GM19324 (cell line): ENCODE measurements around the gene PAK4.

Experiments used
- ATAC-seq: cut with Tn5 transposase; IDR thresholded peaks from one replicate; pipeline ENCODE4 v1.9.1; 2021; ENCODE audit warnings: mild to moderate bottlenecking, moderate library complexity; ENCODE audit not compliant: unreplicated experiment, low FRiP score

Gene PAK4

DNA sequence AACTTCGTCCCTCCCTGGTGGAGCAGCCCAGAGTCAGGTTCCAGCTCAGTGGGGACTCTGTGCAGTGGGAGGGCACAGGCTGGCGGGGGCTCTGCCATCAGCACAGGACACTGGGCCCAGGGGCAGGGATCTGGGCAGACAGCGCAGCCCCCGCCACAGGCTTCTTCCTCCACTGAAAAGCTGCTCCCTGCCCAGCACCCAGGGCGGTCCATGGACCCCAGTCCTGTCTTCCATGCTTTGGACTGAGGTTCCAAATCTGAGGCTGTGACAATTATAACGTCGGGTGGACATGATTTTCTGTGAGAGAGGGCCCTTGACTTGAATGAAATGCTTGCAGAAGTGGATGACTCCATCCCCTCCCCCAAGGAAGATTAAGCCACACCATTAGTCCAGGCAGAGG lies 50.0 kb downstream of the PAK4 start:
- no peak for ATAC-seq

DNA sequence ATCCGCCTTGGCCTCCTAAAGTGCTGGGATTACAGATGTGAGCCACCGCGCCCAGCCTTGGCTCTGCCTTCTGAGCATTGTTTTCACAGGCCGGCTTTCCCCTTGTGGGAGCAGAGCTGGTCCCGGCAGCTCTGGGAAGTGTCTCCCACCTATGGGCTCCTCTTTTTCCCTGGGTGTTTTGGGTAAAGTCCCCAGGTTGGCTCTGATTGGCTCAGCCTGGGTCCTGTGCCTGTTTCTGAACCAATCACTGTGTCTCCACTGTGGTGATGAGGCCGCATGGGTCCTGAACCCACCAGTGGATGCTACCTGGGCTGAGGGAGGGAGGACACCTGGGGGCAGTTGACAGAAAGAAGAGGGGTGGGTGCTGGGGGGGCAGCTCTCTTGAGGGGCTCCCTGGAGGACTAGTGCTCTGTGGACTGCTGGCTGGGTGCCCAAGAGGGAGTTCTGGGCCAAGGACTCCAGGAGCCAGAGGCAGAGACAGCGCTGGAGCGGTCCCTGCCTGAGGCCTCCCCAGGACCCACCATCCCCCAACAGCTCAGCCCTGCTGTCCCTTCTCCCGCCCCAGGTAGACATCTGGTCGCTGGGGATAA lies 51.6 kb downstream of the PAK4 start:
- ATAC-seq = no peak

DNA sequence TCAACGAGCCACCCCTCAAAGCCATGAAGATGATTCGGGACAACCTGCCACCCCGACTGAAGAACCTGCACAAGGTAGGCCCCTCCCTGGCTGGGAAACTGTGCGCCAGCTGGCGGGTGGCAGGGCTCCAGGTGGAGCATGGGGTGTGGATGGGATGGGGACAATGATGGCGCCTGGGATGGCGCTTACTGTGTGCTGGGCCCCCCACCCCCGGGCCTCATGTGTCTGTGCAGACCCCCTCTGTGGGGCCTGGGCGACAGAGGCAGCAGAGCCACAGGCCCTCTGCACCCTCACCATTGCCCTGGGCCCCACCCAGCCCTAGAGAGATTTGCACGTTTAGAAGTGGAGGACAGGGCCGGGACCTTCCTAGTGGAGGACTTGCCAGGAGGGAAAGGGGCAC lies 52.1 kb downstream of the PAK4 start:
- no peak for ATAC-seq

DNA sequence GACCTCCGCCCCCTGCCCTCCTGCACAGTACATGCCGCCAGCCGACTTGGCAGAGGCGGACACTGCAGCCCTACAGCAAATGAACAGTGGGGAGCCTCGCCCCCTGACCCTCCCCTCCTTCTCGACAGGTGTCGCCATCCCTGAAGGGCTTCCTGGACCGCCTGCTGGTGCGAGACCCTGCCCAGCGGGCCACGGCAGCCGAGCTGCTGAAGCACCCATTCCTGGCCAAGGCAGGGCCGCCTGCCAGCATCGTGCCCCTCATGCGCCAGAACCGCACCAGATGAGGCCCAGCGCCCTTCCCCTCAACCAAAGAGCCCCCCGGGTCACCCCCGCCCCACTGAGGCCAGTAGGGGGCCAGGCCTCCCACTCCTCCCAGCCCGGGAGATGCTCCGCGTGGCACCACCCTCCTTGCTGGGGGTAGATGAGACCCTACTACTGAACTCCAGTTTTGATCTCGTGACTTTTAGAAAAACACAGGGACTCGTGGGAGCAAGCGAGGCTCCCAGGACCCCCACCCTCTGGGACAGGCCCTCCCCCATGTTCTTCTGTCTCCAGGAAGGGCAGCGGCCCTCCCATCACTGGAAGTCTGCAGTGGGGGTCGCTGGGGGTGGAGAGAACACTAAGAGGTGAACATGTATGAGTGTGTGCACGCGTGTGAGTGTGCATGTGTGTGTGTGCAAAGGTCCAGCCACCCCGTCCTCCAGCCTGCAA lies 52.9 kb downstream of the PAK4 start:
- ATAC-seq = no peak

DNA sequence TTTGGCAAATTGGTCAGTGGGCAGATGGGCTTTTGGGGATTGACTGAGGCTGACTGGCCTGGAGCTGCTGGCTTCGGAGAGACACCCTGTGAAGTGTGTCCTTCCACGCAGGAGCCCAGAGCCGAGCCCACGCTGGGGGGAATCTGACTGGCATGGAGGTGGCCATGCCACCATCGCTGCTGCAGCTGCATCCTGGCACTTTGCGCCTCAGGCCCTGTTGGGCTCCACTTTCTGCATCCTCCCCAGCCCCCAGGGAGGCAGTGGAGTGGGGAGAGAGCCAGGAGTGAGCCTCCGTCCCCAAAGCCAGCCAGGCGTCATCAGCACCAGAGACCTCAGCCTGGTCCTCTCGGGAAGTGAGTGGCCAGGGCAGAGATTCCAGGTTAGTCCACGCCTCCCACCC lies 54.2 kb downstream of the PAK4 start:
- ATAC-seq = no peak

DNA sequence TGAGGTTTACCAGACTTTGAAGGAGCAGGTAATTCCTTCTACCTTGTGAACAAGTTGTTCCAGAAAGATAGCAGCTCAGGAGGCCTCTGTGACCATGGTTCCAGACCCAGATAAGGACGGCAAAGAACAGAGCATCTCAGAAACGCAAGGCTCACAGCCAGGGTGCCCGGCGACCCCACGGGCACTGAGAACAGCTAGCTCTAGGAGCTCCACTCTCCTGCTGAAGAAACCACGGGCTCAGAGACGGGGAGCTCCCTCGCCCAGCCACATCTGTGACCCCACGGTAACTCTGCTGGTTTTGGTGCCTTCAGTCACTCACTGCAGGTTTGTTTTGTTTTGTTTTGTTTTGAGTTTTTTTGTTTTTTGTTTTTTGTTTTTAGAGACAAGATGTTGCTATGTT lies 55.2 kb downstream of the PAK4 start:
- ATAC-seq = no peak

DNA sequence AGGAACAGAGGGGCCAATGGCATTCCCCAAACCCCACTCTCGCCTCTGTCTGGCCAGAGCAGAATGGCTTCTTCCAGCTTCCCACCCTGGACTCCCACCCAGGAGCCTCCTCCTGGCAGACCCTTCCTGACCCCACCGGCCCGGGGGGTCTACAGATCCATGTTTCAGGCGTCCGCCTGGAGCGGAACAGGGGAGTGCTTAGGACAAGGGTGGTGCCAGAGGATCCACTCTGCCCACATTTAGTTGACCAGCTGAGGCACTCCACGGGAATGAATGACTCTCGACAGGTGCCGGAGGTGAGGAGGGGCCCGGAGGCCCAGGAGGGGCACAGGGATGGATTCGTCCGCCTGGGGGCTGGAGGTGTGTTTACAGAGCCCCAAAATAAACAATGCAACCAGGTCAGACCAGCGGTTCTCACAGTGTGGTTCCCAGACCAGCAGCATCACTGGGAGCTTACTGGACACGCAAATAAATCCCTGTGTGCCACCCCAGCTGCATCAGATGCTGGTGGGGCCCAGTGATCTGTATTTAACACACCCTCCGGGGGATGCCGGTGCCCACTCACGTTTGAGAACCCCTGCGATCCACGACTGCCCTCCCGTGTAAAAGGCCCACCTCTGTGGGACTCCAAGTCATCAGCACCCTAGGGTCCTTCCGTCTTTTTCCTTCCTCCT lies 56.1 kb downstream of the PAK4 start:
- no peak for ATAC-seq

DNA sequence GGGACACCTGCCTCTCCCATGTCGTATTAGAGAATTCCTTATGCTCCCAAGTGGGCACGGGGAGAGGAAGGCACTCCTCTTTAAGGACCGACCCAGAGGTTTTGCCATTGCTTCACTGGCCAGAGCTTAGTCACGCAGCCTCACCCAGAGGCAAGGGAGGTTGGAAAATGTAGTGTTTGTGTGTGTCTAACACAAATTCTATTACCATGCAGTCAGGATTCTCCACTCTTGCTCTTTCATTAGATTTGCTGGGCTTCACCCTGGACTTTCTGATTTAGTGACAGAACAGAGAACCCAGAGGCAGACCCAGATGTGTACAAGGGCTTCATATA lies 56.6 kb downstream of the PAK4 start:
- ATAC-seq = no peak

DNA sequence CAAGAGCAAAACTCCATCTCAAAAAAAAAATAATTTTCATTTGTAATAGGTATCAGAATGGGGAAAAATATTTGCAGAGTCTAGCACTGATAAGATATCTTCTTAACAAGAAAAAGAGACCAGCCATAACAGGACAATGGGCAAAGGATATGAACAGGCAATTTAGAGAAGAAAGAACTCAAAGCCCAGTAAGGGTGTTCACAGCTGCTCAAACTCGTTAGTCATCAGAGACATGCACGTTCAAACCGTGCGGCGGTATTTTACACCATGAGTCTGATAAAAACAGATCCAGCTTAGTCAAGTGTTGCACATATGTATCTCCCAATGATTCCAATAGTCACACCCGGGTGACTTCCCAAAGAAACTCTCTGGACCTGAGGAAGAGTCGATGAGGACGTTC lies 57.5 kb downstream of the PAK4 start:
- no peak for ATAC-seq

DNA sequence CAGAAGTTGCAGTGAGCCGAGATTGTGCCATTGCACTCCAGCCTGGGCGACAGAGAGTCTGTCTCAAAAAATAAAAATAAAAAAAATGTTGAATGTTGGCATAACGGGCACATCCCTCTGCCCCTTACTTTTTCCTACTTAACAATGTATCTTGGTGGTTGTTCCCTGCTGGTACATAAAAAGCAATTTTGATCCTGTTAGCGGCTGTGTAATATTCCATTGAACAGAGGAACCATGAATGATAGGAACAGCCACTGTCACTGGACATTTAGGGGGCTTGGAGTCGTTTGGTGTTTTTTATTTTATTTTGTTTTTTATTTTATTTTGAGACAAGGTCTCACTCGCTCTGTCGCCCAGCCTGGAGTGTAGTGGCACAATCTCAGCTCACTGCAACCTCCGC lies 60.8 kb downstream of the PAK4 start:
- no peak for ATAC-seq

DNA sequence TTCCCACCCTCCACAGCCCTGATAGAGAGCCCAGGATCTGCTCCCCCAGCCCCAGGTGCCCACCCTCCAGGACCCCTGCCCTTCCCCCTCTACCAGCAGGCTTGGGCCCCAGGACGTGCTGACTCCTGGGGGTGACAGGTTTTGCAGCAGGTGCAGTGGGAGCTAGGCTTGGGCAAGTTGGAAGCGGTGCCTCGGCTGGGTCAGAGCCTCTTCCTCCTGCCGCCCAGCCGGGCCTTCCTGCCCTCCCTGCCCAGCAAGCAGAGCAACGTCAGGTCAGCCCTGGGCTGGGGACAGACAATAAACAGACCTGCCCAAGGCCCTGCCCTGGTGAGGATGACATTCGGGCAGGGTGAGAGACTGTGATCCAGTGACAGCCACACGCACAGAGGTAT lies 62.0 kb downstream of the PAK4 start:
- no peak for ATAC-seq

DNA sequence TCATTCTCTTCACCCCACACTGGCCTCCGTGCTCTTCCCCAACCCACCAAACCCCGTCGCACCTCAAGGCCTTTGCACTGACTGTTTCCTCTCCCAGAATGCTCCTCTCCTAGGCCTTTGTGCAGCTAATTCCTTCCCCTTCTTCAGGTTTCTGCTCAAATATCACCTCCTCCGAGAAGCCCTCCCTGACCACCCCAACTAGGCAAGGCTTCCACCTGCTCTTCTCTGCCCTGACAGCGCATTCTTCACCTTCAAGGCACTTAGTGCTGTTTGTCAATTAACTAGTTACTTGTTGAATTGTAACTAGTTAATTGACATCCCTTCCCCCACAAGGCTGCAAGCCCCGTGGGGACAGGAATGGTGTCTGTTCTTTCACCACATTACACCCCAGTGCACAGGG lies 63.4 kb downstream of the PAK4 start:
- no peak for ATAC-seq

DNA sequence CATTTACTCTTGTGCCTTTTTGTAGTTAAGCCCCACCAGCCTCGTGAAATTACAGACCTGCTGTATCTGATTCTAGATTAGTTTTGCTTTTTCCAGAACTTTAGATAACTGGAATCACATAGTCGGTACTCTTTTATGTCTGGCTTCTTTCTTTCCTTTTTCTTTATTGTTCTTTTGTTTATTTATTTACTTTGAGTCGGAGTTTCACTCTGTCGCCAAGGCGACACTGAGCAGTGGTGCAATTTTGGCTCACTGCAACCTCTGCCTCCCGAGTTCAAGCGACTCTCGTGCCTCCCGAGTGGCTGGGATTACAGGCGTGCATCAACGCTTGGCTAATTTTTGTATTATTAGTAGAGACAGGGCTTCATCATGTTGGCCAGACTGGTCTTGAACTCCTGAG lies 65.2 kb downstream of the PAK4 start:
- no peak for ATAC-seq

DNA sequence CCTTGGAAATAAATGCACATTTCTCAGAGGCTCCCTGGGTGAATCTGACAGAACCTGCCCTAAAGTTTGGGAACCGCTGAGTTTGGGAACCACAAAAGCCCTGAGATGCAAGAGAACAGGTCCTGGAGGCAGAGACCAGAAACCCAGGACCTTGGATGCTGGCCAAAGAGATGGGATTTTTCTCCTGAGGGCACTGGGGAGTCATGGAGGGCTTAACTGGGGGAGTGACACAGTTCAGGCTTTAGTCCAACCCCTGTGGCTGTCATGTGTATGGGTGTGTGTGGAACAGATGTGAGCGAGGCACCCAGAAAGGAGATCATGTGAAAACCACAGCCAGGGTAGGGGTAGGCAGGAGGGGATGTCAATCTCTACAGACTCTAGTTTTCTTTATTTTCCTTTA lies 67.3 kb downstream of the PAK4 start:
- no peak for ATAC-seq

DNA sequence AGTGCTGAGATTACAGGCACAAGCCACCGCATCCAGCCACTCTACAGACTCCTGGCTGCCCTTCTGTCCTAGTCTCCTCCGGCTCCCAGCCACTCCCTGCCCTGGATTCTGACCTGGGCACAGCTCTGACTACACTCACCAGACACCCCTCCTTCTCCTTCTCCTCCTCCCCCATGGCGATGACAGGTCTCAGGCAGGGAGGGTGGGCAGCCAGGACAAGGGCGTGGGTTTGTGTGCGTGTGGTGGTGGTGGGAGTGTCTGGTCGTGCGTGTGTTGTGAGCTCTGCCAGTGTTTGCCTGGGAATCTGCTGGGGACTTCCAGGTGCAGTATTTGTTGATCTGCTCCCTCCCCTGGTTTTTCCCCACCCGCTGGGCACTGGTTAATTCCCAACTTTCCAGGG lies 68.2 kb downstream of the PAK4 start:
- no peak for ATAC-seq

DNA sequence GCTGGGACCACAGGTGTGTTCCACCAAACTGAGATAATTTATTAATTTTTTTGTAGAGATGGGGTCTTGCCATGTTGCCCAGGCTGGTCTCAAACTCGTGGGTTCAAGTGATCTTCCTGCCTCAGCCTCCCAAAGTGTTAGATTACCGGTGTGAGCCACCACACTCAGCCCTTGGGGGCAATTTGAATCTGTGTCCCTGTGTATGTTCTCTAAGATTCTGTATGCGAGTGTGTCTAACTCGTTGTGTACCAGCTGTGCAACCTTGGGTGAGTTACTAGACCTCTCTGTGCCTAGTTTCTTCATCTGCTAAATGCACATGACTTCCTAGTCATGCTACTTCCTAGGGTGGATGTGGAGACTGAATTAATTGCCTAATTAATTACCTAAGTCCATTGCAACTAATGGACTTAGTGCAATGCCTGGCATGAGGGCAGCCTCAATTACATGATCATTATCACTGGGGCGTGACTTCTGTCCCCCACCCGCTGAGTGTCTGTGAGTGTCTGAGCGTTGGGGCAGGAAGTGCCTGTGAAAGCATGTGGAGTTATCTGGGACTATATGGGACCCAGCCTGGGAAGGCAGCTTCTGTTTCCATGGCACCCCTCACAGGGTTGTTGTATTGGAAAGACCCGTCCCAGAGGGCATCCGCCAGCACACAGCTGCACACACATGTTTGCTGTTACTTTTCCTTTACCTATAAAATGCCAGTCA lies 69.4 kb downstream of the PAK4 start:
- ATAC-seq = no peak

DNA sequence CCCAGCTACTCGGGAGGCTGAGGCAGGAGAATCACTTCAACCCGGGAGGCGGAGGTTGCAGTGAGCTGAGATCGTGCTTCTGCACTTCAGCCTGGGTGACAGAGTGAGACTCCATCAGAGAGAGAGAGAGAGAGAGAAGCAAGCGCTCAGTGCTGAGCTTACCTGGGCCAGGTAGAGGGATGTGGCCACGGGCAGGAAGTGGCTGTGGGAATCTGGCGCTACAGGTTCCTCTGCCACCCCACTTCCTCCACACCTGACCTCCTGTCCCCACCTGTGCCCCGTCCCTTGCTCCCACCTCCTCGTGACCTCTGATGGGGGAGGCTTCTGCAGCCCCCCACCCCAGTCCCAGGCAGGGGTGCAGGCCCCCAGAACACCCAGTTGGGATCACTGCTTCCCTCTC lies 70.2 kb downstream of the PAK4 start:
- ATAC-seq = no peak

DNA sequence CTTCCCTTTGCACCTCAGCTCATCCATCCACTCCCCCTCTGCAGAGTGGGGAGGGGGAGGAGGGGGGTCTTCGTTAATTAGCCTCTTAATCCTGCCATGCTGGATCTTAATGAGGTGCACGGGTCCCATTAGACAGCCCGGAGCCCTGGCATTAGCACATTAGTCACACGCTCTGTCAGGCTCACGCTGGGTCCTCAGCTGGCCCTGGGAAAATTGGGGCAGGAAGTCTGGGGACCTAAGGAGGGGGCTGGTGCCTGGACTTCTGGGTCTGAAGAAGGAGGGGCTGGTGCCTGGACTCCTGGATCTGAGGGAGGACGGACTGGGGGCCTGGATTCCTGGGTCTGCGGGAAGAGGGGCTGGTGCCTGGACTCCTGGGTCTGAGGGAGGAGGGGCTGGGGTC lies 70.7 kb downstream of the PAK4 start:
- no peak for ATAC-seq

DNA sequence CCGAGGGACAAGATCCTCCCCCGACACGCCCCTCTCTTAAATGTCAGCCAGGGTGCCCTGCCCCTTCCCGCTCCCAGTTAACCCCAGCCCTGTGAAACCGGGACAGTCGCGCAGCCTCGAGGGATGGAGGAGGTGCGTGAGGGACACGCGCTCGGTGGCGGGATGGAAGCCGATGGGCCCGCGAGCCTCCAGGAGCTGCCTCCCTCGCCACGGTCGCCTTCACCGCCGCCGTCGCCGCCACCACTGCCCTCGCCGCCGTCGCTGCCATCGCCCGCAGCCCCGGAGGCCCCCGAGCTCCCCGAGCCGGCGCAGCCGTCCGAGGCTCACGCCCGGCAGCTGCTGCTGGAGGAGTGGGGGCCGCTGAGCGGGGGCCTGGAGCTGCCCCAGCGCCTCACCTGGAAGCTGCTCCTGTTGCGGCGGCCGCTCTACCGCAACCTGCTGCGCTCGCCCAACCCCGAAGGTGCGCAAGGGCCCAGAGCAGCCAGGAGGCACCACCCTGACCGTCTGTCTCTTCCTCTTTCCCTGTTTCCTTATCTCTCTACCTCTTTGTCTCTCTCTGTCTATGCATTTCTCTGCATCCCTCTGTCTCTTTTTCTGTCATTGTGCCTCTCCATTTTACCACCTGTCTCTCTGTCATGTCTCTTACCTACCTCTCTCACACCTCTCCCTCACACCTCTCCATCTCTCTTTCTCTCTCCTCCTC lies 71.4 kb downstream of the PAK4 start, which contains the start of gene NCCRP1:
TSS of gene NCCRP1 (plus strand) at position 105 of the 703 bp plus-strand sequence. CDS start at position 124, 19 bp downstream.
- no peak for ATAC-seq

DNA sequence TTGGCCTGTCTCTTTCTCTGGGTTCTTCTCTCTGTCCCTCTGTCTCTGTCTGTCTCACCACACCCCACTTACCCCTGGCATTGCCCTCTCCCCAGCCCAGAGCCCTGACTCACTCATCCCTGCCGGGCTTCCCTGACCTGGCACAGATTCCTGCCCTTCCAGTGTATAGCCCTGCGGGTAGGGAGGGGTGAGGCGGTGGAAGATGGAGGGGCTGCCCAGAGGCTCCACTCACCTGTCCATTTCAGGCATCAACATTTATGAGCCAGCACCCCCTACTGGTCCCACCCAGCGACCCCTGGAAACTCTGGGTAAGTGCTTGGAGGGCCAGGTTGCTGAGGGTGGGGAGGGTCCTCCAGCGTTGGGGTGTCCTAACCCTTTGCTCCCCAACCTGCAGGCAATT lies 72.2 kb downstream of the PAK4 start:
- ATAC-seq = no peak

DNA sequence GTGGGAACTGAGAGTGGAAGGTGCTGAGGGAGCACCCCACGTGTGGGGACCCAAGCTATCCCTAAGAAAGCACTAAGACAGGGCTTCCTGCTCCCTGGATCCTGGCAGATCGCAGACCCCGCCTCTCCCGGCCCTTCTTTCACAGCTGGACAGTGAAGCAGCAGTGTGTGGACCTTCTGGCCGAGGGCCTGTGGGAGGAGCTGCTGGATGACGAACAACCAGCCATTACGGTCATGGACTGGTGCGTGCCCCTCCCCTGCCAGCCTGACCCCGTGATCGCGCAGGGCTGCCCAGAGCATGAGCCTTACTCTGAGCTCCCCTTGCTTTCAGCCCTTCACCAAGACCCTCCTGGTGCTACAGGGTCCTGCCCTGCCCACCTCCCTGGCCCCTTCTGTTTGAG lies 73.4 kb downstream of the PAK4 start:
- no peak for ATAC-seq
